HG02884 (cell line): ENCODE results near the gene TNN.
"Not testable (repeated sequence)": the region's sequence is repeated elsewhere in the genome, so short reads cannot be mapped to it uniquely, and the experiment has no call there.

Experiments
- ATAC-seq: cut with Tn5 transposase; IDR thresholded peaks from one replicate; pipeline ENCODE4 v1.9.1; 2021; ENCODE audit warnings: mild to moderate bottlenecking, moderate library complexity; ENCODE audit not compliant: unreplicated experiment

TNN gene

GRCh38 chr1:175067362-175068106 lies at the start of gene TNN:
Gene TNN (plus strand): TSS chr1:175067833. CDS start chr1:175077419, 9,586 bp downstream.
- no peak for ATAC-seq

GRCh38 chr1:175019524-175019923 lies 48.1 kb upstream of the TNN start:
- no peak for ATAC-seq

GRCh38 chr1:175023043-175023921 lies 44.4 kb upstream of the TNN start, which contains the start of gene MRPS14:
Gene MRPS14 (minus strand): TSS chr1:175023425. CDS start chr1:175023408, 17 bp downstream.
- peak; percentile 93 for ATAC-seq

GRCh38 chr1:175023922-175024242 lies 43.8 kb upstream of the TNN start:
- not testable (repeated sequence) for ATAC-seq

GRCh38 chr1:175024773-175025172 lies 42.9 kb upstream of the TNN start:
- ATAC-seq = no peak

GRCh38 chr1:175033953-175034352 lies 33.7 kb upstream of the TNN start:
- ATAC-seq = no peak

GRCh38 chr1:175034775-175035174 lies 32.9 kb upstream of the TNN start:
- ATAC-seq = no peak

GRCh38 chr1:175035865-175036264 lies 31.8 kb upstream of the TNN start:
- no peak for ATAC-seq

- ATAC-seq = no peak
These were observed 31.2 kb upstream of the TNN start for GRCh38 chr1:175036476-175036875.

GRCh38 chr1:175037416-175037815 lies 30.2 kb upstream of the TNN start:
- ATAC-seq = no peak

GRCh38 chr1:175040324-175040879 lies 27.2 kb upstream of the TNN start:
- ATAC-seq = no peak

GRCh38 chr1:175042650-175043049 lies 25.0 kb upstream of the TNN start:
- ATAC-seq = no peak

- no peak for ATAC-seq
These were observed 23.8 kb upstream of the TNN start for GRCh38 chr1:175043824-175044223.

- not testable (repeated sequence) for ATAC-seq
These were observed 23.0 kb upstream of the TNN start for GRCh38 chr1:175044591-175044990.

- ATAC-seq = no peak
These were observed 22.5 kb upstream of the TNN start for GRCh38 chr1:175045097-175045496.

- ATAC-seq = no peak
These were observed 22.1 kb upstream of the TNN start for GRCh38 chr1:175045519-175045918.

GRCh38 chr1:175050992-175051391 lies 16.6 kb upstream of the TNN start:
- no peak for ATAC-seq

- no peak for ATAC-seq
These were observed 12.9 kb upstream of the TNN start for GRCh38 chr1:175054736-175055135.

- no peak for ATAC-seq
These were observed 5.3 kb upstream of the TNN start for GRCh38 chr1:175062339-175062738.

- no peak for ATAC-seq
These were observed 4.8 kb upstream of the TNN start for GRCh38 chr1:175062858-175063257.

GRCh38 chr1:175070818-175071217 lies 3.2 kb downstream of the TNN start:
- no peak for ATAC-seq
